K562 (cell line): Measurements from ENCODE around the gene HAUS3. TPM values are rescaled to one million over a fixed set of nuclear protein-coding genes. Genes with fewer than 3 reads are reported as not detected.

ENCODE experiments used
- ATAC-seq: fragments of 200-7000 bp; cut with Tn5 transposase; 3 replicates; pipeline ENCODE4 v1.9.1; 2020; ENCODE audit warnings: moderate library complexity
- BruUV-seq: library from RNA; stranded (reverse); fragments of 400-500 nt; replicated peaks from 2 replicates; lab custom pipeline; 2021; lab: Mats Ljungman, UMichigan
- CTCF ChIA-PET: fragments of 300-600 bp; formaldehyde crosslinking; extraction: SDS; loops from one replicate; lab custom pipeline; 2021; ENCODE audit warnings: low intra/inter-chr PET ratio; lab: Yijun Ruan, JAX
- POLR2A ChIA-PET: fragments of 300-600, 350-650 bp; sonication (Branson Sonifier 250); formaldehyde crosslinking; extraction: SDS; loops from one replicate; lab custom pipeline; 2021; ENCODE audit warnings: antibody characterized with exemption, inconsistent platforms; lab: Yijun Ruan, JAX
- DNase-seq, 4 experiments: peaks; one replicate each; pipeline versions ENCODE4 v3.0.0 to v3.0.0-alpha.2; 2011 to 2018; ENCODE audit warnings: low spot score in 3 of 4, mixed read lengths in 3 of 4; ENCODE audit errors: extremely low read depth in 1 of 4
- FAIRE-seq: peaks from 2 replicates; lab custom pipeline; 2011; peaks lifted over from hg19 to GRCh38; lab: Jason Lieb, UNC
- H2AFZ ChIP-seq: 2 replicates; pipeline ENCODE4 v1.6.0; 2011; ENCODE audit warnings: low read depth, low read length, control low read depth, inconsistent platforms
- H3K27ac ChIP-seq: fragments of 200-600 bp; 3 replicates; pipeline ENCODE4 v1.8.0; 2011; ENCODE audit warnings: low read depth, mild to moderate bottlenecking, control low read depth, inconsistent platforms, low read length, moderate library complexity, mixed read lengths; ENCODE audit errors: extremely low read depth
- H3K27me3 ChIP-seq, 2 experiments: fragments of 300-600 bp in 1 of 2; 2 replicates in 1 of 2; 3 replicates in 1 of 2; pipeline versions ENCODE4 v1.6.0 to v1.8.0; 2011; ENCODE audit warnings: inconsistent platforms in 2 of 2, low read length in 2 of 2, mild to moderate bottlenecking in 1 of 2, mixed read lengths in 1 of 2, moderate library complexity in 1 of 2; ENCODE audit not compliant: control insufficient read depth in 2 of 2, insufficient read depth in 2 of 2
- H3K36me3 ChIP-seq: fragments of 300-600 bp; 3 replicates; pipeline ENCODE4 v1.8.0; 2011; ENCODE audit warnings: mild to moderate bottlenecking, low read length, inconsistent platforms; ENCODE audit not compliant: control insufficient read depth, insufficient read depth
- H3K4me1 ChIP-seq, 2 experiments: fragments of 200-600 bp in 1 of 2; replicated peaks in 1 of 2; 2 replicates in 1 of 2; 3 replicates in 1 of 2; pipeline versions ENCODE4 v1.5.1 to v1.8.0; 2011; ENCODE audit warnings: inconsistent platforms in 2 of 2, low read length in 2 of 2, mild to moderate bottlenecking in 1 of 2, mixed read lengths in 1 of 2, moderate library complexity in 1 of 2; ENCODE audit not compliant: control insufficient read depth in 2 of 2, insufficient read depth in 2 of 2
- H3K4me2 ChIP-seq: 2 replicates; pipeline ENCODE4 v1.6.1; 2011; ENCODE audit warnings: low read length, control low read depth, inconsistent platforms, mixed read lengths; ENCODE audit not compliant: insufficient read depth
- H3K4me3 ChIP-seq: fragments of 200-600 bp; sonication (generic), shearing (Covaris generic); 2 replicates; pipeline ENCODE4 v1.5.1; 2016; ENCODE audit warnings: control low read depth, inconsistent platforms
- H3K79me2 ChIP-seq: fragments of 200-600 bp; 3 replicates; pipeline ENCODE4 v1.8.0; 2011; ENCODE audit warnings: low read length, inconsistent platforms; ENCODE audit not compliant: control insufficient read depth, insufficient read depth
- H3K9ac ChIP-seq, 2 experiments: 2 replicates each; pipeline versions ENCODE4 v1.6.0 to v1.6.1; 2011; ENCODE audit warnings: low read depth in 2 of 2, low read length in 2 of 2, control low read depth in 1 of 2, inconsistent platforms in 1 of 2, mild to moderate bottlenecking in 1 of 2, mixed read lengths in 1 of 2; ENCODE audit not compliant: insufficient read depth in 1 of 2
- H3K9me1 ChIP-seq: one replicate; pipeline ENCODE4 v1.6.0; 2011; ENCODE audit warnings: inconsistent platforms, mild to moderate bottlenecking, low read length, moderate library complexity; ENCODE audit not compliant: control insufficient read depth, insufficient read depth
- H3K9me3 ChIP-seq: replicated peaks from 2 replicates; pipeline ENCODE4 v1.5.1; 2011; ENCODE audit warnings: low read depth, low read length, inconsistent platforms; ENCODE audit not compliant: control insufficient read depth, insufficient read depth
- H4K20me1 ChIP-seq: replicated peaks from 2 replicates; pipeline ENCODE4 v1.6.1; 2011; ENCODE audit warnings: low read length, inconsistent platforms, mixed read lengths; ENCODE audit not compliant: control insufficient read depth, insufficient read depth
- FOXA1 ChIP-seq: fragments of 450-650 bp; IDR thresholded peaks from 2 replicates; pipeline ENCODE4 v1.6.1; 2016; ENCODE audit warnings: mild to moderate bottlenecking, borderline replicate concordance
- POLR2G ChIP-seq: fragments of 200-400 bp; formaldehyde crosslinking; IDR thresholded peaks from 2 replicates; pipeline ENCODE4 v1.6.1; 2017; ENCODE audit warnings: low read depth, mild to moderate bottlenecking, antibody characterized with exemption, low read length, moderate library complexity
- USF1 ChIP-seq: sonication (generic); formaldehyde crosslinking; IDR thresholded peaks from 2 replicates; pipeline ENCODE4 v1.9.0; 2022; ENCODE audit warnings: mild to moderate bottlenecking, missing genetic modification reagents
- WGBS: fragments of 100-300 bp; shearing (Covaris generic); methylation state at CpG from one replicate; pipeline ENCODE4 v1.1.6; 2016; ENCODE audit warnings: low coverage, mixed read lengths; ENCODE audit not compliant: insufficient coverage; ENCODE audit errors: missing lambda C conversion rate; 5-methylcytosine and 5-hydroxymethylcytosine counted together
- in situ Hi-C: fragments of 300-500 bp; cut with MboI; formaldehyde crosslinking; loops from 4 replicates; pipeline ENCODE4 v1.15.0; 2018; ENCODE audit warnings: inconsistent platforms, mixed read lengths
- intact Hi-C: fragments of 100-400 bp; cut with micrococcal nuclease; formaldehyde crosslinking; loops from 2 replicates; pipeline ENCODE4 v1.14.2; 2022
- polyA plus RNA-seq, 8 experiments: library from polyadenylated mRNA; depleted of rRNA in 4 of 8; stranded (reverse) in 5 of 8; unstranded in 3 of 8; fragments of >200 nt; fragmentation: Nextera tagmentation in 2 of 8; fragmentation: Illumina TruSeq in 1 of 8; extraction: Ambion mirVana in 2 of 8; extraction: Trizol in 1 of 8; gene quantifications; 2 replicates each; pipeline versions ENCODE4 v1.2.1 to v1.2.3, GENCODE V29; 2011 to 2014; ENCODE audit warnings: inconsistent platforms in 1 of 8, missing spikeins in 1 of 8
- total RNA-seq, 7 experiments: library from RNA; depleted of rRNA in 6 of 7; stranded (reverse); fragments of >200 nt in 6 of 7; fragmentation: Illumina TruSeq in 2 of 7; extraction: Trizol in 2 of 7; gene quantifications; 2 replicates each; pipeline versions ENCODE4 v1.2.1 to v1.2.3, GENCODE V29; 2011 to 2021; ENCODE audit warnings: low replicate concordance in 1 of 7

Gene HAUS3
- total and polyA plus RNA-seq, 9 of the 15 experiments (the other 6 are each of a cell fraction or from before 2014, with no cell fraction given), result 8.9 to 25.7 (median 21.5) TPM

- Histone ChIP-seq H3K36me3 (no peaks in the 10 kb centered on the region), H4K20me1 (no peaks in the 10 kb centered on the region; the same call in 1 of the 2 replicates), H3K9me3 (no peaks in the 10 kb centered on the region), H3K27ac (no peak overlapping the region), H3K4me2 (no peak overlapping the region), H3K4me1 (peaks cover 2 to 82% of the 10 kb centered on the region in 2 experiments; a peak in 3 of 5 replicates), H3K9ac (no peak overlapping the region), H3K9me1 (no peaks in the 10 kb centered on the region), H2AFZ (no peak overlapping the region), H3K79me2 (no peaks in the 10 kb centered on the region), H3K27me3 (no peaks in the 10 kb centered on the region), H3K4me3 (no peak overlapping the region)
- no peak for ATAC-seq
- 41% methylated on average over 9 of the region's 10 CpGs for WGBS
- ChIA-PET POLR2A (interaction anchor here (0.6 to 2.4 kb wide), 4 partner anchors 9 to 18 kb away, joined by 3 to 10 read pairs (median 8); partner anchors contain the start of gene MXD4), CTCF (no interaction called here)
- DNase-seq, result no peak
- in situ Hi-C loops, result no loop called here
- FAIRE-seq, result no peak
- BruUV-seq, result no TSS peak
- intact Hi-C loops, result loop anchor here (10.0 kb wide), 1 partner anchor 166 kb away; the partner anchor contains the start of genes CFAP99 and ZFYVE28
- 0 out of 2 replicates have a peak, but pooled peaks have one; percentile 7 for TF ChIP-seq USF1 (CRISPR knock-in tag)
- TF ChIP-seq FOXA1, result no peak
- TF ChIP-seq POLR2G, result peak; percentile 19; the same call in 1 of the 2 replicates
Measured at GRCh38 chr4:2248821-2249261, 6.9 kb upstream of the HAUS3 start.
